VCaP (cell line): ENCODE data around the gene LACTBL1.
"Not testable (repeated sequence)": the region's sequence is repeated elsewhere in the genome, so short reads cannot be mapped to it uniquely, and the experiment has no call there.

Source experiments
- H3K27ac ChIP-seq: fragments of 450-650 bp; 2 replicates; pipeline ENCODE4 v1.5.1; 2017
- TF ChIP-seq, protein P1 (sequence below): fragments of 450-650 bp; conservative IDR thresholded peaks from 2 replicates; pipeline ENCODE4 v1.5.1; 2017; ENCODE audit warnings: mild to moderate bottlenecking, moderate library complexity

LACTBL1 gene

DNA sequence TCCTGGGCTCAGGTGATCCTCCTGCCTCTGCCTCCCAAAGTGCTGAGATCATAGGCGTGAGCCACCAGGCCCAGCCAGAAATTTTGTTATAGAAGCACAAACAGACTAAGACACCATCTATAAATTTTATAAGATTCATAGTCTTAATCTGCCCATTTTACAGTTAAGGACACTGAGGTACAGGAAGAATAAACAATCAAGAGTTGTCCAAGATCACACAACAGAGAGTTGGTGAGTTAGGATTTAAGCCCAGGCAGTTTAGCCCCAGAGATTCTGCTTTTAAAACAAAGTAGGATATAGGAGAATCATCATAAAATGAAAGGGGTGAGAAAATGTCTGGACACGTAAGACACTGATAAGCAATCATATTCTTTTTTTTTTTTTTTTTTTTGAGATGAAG is 36.2 kb upstream of the LACTBL1 start:
- TF ChIP-seq, protein P1, sequence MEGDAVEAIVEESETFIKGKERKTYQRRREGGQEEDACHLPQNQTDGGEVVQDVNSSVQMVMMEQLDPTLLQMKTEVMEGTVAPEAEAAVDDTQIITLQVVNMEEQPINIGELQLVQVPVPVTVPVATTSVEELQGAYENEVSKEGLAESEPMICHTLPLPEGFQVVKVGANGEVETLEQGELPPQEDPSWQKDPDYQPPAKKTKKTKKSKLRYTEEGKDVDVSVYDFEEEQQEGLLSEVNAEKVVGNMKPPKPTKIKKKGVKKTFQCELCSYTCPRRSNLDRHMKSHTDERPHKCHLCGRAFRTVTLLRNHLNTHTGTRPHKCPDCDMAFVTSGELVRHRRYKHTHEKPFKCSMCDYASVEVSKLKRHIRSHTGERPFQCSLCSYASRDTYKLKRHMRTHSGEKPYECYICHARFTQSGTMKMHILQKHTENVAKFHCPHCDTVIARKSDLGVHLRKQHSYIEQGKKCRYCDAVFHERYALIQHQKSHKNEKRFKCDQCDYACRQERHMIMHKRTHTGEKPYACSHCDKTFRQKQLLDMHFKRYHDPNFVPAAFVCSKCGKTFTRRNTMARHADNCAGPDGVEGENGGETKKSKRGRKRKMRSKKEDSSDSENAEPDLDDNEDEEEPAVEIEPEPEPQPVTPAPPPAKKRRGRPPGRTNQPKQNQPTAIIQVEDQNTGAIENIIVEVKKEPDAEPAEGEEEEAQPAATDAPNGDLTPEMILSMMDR: no peak
- H3K27ac ChIP-seq: no peak overlapping the region

DNA sequence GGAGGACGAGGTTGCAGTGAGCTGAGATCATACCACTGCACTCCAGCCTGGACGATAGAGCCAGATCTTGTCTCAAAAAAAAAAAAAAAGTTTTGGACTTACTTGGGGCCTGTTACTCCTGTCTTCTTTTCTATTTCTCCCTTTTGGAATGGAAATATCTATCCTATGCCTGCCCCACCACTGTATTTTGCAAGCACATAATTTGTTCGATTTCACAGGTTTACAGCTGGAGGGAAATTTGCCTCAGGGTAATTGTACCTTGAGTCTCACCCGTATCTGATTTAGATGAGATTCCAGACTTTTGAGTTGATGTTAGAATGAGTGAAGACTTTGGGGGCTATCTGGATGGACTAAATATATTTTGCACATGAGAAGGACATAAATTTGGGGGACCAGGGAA is 34.4 kb upstream of the LACTBL1 start:
- TF ChIP-seq, protein P1: no peak
- H3K27ac ChIP-seq: no peak overlapping the region

DNA sequence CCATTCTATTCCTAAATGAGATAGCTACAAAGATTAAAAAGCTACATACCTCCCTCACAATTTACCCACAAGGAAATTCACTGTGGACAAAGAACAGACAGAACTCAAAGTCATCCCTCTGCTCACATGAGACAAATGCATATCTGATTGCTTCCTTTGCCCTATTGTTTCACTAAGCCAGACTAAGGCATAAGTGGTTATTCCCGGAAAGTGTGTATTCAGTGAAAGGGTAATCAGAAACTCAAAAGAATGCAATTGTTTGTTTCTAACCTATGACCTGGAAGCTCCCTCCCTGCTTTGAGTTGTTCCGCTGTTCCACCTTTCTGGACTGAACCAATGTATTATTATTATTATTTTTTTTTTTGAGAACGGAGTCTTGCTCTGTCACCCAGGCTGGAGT is 32.1 kb upstream of the LACTBL1 start:
- not testable (repeated sequence) for H3K27ac ChIP-seq

DNA sequence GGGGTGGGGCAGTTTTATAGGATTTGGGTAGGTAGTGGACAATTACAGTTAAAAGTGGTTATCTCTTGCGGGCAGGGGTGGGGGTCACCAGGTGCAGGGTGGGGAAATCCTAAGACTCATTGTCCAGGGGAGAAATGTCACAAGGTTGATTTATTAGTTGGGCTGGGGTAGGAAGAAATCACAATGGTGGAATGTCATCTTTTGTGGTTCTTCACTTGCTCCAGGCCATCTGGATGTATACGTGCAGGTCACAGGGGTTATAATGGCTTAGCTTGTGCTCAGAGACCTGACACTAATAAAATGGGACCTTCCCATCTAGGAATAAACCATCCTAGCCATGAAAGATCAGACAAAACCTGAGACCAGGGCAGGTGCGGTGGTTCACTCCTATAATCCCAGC is 31.4 kb upstream of the LACTBL1 start:
- TF ChIP-seq, protein P1: no peak
- H3K27ac ChIP-seq: no peak overlapping the region

DNA sequence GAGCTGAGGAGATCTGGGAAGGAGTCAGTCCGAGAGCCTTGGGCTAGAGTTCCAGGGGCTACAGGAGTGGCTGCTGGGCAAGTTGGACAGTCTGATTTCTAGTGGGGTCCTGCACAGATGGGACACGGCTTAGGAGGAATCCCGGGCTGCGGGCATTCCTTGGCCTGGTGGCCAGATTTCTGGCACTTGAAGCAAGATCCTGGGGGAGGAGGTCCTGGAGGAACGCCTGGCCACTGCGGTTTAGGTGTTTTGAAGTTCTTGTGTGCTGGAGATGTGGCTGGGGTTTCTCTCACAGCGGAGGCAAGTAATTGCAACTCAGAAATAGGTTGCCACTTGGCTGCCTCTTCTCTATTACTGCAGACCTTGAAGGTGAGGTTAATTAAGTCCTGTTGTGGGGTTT is 29.6 kb upstream of the LACTBL1 start:
- not testable (repeated sequence) for H3K27ac ChIP-seq

DNA sequence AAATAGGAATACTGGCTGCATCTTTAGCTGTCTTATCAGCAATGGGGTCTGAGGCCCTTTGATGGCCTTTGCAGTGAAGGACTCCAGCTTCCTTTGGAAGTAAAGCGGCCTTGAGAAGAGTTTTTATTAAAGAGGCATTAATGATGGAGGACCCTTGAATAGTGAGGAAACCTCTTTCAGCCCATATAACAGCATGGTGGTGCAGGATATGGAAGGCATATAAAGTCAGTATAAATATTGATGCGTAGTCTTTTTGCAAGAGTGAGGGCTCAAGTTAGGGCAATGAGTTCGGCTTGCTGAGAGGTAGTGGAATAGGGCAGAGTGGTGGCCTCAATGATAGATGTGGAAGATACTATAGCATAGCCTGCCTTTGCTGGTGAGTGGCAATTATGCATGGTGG is 27.5 kb upstream of the LACTBL1 start:
- not testable (repeated sequence) for H3K27ac ChIP-seq

DNA sequence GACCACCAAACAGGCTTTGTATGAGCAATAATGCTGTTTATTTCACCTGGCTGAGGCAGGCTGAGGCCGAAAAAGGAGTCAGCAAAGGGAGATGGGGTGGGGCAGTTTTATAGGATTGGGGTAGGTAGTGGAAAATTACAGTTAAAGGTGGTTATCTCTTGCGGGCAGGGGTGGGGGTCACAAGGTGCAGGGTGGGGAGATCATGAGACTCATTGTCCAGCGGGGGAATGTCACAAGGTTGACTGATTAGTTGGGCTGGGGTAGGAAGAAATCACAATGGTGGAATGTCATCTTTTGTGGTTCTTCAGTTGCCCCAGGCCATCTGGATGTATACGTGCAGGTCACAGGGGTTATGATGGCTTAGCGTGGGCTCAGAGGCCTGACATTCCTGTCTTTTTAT is 24.9 kb upstream of the LACTBL1 start:
- H3K27ac ChIP-seq: not testable (repeated sequence)

DNA sequence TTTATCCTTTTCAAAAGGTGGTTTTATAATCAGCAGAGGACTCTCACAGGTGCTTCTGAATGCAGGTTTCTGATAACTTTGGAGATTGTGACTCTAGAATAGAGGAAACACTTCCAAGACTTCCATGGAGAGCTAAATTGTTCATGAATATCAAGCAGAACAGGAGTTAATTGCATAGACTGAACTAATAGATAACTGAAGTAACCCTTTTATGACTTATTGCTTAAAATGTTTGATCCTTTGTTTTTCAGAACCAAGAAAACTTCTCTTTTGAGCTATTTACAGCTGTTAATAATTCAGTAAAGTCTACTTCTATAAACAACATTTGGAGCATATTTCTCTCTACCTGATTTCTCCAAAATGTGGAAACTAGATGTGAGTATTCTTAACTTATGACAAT is 23.1 kb upstream of the LACTBL1 start:
- TF ChIP-seq, protein P1: no peak
- H3K27ac ChIP-seq: no peak overlapping the region

DNA sequence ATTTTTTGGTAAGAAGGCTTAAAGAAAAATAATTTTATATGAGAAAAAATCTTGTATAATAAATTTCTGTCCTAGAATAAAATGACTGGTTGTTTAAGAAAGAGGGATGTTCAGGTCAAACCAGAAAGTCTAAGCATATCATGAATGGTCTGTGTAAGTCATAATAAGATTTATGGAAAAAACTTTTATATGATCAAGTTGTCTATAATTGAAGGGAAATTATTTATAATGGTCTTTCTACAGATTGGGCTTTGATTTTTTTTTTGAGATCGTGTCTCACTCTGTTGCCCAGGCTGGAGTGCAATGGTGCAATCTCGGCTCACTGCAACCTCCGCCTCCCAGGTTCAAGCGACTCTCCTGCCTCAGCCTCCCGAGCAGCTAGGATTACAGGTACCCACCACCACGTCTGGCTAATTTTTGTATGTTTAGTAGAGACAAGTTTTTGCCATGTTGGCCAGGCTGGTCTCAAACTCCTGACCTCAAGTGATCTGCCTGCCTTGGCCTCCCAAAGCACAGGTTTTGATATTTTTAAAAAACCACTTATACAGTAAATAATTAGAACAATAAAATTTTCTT is 20.6 kb upstream of the LACTBL1 start:
- H3K27ac ChIP-seq: not testable (repeated sequence)

DNA sequence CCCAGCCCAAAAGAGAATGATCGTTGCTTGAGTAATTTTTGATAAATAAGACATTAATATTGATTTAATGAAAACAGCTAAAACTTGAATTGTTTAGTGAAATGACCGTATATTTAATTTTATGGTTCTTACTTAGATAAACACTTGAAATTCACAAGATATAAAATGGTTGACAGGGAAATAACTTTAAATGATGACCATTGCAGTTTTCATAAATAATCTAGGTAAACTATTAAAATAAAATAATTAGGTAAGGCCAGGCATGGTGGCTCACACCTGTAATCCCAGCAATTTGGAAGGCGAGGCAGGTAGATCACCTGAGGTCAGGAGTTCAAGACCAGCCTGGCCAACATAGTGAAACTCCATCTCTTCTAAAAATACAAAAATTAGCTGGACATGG is 19.7 kb upstream of the LACTBL1 start:
- H3K27ac ChIP-seq: not testable (repeated sequence)

DNA sequence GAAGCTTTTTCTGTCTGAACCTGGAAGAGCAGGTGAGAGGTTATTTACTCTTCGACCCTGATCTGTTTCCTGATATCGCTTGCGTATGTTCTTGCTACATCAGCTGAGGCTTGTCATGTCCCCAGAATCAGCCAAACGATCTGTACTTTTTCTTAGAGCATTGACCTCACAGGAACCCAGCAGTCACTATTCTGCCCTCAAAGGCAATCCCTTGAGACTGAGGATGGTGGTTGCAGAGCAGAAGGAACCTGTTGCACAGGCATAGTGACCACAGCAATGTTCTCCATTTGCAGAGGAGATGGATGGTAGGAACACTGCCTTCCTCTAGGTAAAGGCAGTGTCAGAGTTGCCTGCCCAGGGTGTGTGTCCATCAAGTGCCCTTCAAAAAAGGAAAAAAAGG is 11.3 kb upstream of the LACTBL1 start:
- TF ChIP-seq, protein P1: no peak
- H3K27ac ChIP-seq: no peak overlapping the region

DNA sequence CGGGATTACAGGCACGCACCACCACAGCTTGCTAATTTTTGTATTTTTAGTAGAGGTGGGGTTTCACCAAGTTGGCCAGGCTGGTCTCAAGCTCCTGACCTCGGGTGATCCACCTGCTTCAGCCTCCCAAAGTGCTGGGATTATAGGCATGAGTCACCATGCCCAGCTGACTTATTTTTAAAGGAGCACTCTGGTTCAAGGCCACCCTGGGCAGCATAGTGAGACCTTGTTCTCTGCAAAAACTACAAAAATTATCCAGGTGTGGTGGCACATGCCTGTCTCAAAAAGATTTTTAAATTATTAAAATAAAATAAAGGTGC is 7.8 kb upstream of the LACTBL1 start:
- H3K27ac ChIP-seq: not testable (repeated sequence)
